HG03280 (cell line): ENCODE data around the gene BRWD1.

Experiments
- ATAC-seq: cut with Tn5 transposase; IDR thresholded peaks from one replicate; pipeline ENCODE4 v1.9.1; 2021; ENCODE audit warnings: mild to moderate bottlenecking, moderate library complexity; ENCODE audit not compliant: unreplicated experiment

Gene BRWD1

GRCh38 chr21:39330001-39330400, 16.6 kb upstream of the BRWD1 start:
- ATAC-seq = no peak

DNA sequence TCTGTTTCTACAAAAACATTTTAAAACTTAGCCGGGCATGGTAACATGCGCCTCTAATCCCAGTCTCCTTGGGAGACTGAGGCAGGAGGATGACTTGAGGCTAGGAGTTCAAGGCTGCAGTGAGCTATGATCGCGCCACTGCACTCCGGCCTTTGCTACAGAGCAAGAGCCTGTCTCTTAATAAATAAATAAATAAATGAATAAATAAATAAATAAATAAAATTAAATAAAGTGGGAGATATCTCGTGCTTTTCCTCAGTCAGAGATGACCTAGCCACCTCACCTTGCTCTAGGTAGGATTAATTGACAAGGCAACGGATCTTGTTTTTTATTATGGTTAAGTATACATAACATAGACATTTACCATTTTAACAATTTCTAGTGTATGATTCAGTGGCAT, 14.3 kb upstream of the BRWD1 start:
- ATAC-seq = no peak

- ATAC-seq = no peak
Observed at GRCh38 chr21:39326607-39327307, 13.3 kb upstream of the BRWD1 start.

DNA sequence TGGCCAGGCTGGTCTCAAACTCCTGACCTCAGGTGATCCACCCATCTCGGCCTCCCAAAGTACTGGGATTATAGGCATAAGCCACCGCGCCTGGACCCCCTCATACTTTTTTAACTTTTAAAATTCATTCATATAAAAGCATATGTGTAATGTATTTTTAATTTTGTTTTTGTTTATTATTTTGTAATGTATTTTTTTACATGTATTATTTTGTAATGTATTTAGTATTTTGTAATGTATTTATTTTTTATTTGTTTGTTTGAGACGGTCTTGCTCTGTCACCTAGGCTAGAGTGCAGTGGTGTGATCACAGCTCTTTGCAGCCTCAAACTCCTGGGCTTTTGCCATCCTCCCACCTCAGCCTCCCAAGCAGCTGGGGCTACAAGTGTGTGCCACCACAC, 12.0 kb upstream of the BRWD1 start:
- no peak for ATAC-seq

GRCh38 chr21:39321424-39321823, 8.0 kb upstream of the BRWD1 start:
- ATAC-seq = no peak

GRCh38 chr21:39319814-39320332, 6.4 kb upstream of the BRWD1 start:
- ATAC-seq = no peak

GRCh38 chr21:39319251-39319756, 5.9 kb upstream of the BRWD1 start:
- ATAC-seq = no peak

GRCh38 chr21:39318091-39318959, 4.9 kb upstream of the BRWD1 start:
- no peak for ATAC-seq

DNA sequence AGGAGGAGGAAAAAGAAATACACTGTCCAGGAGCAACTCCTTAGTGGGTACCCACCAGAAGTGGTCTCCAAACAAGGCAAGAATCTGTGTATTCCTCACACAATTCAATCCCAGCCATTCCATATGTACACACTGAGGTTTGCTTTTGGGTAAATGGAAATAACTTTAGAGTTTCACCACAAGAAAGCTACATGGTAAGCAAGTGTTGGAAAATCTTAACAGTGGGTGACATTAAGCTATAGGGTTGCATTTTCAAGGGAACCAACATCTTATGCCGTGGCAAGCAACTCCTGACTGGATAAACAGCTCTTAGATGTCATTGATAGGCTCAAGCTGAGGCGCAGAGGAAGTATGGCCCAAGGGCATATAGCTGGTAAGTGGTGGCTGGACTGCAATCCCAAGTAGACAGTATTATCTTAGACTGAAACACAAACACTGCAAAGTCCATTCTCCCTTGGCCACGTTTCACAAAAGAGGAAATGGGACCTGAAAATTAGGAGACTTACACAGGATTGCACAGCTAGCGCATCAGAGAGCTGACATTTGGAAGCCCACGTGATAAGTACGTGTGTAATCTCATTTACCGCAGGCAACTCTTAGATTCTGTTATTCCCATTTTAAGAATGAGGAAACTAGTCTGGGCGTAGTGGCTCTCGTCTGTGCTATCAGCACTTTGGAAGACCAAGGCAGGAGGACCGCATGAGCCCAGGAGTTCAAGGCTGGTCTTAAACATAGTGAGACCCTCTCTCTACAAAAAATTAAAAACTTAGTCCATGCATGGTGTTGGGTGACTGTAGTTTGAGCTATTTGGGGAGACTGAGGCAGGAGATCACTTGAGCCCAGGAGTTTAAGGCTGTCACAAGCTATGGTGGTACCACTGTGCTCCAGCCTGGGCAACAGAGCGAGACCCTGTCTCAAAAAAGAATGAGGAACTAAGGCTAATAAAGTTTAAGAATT, 4.0 kb upstream of the BRWD1 start:
- no peak for ATAC-seq

GRCh38 chr21:39316729-39317128, 3.3 kb upstream of the BRWD1 start:
- ATAC-seq = no peak

GRCh38 chr21:39315603-39316445, 2.4 kb upstream of the BRWD1 start:
- no peak for ATAC-seq

DNA sequence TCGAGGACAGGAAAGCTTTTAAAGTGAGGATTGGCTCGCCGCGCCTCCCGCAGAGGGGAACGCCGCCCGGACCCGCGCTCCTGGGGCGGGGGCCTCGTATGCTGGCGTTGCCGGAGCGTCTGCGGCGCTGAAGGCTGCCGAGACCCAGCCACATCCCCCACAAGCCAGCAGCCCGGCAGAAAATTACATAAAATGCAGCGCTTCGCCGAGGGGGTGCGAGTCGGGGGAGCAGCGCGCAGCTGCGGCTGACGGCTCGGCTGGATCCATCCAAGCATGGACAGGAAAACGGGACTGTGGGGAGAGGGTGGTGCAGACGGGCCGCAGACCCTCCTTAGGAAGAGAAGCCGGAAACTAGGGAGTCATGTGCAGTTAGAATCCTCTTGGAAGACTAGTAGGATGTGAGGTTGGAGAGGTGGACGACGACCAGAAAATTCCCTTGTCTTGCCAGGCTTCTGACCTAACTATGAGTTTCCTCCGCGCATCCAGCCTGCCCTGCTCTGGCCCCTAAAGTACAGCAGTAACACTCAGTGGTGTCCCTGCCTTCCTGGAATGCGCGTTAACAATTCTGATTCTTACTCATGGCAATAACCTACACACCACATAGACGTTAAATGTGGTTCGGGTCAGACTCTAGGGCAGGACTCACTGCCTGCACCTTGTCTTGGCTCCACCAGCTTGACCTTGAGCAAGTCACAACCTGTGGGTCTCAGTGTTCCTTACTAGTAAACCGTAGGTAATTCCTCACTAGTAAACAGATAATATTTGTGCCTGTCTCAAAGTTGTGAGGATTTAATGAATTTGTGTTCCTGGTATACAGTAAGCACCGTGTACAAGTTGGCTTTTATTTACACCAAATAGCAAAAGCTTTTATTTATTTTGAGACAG, 953 bp upstream of the BRWD1 start:
- peak; percentile 10 for ATAC-seq

- ATAC-seq = peak; percentile 12
Observed at GRCh38 chr21:39313042-39313570, 326 bp downstream of the BRWD1 start.

GRCh38 chr21:39312112-39313041, 1.1 kb downstream of the BRWD1 start:
- peak; percentile 79 for ATAC-seq

DNA sequence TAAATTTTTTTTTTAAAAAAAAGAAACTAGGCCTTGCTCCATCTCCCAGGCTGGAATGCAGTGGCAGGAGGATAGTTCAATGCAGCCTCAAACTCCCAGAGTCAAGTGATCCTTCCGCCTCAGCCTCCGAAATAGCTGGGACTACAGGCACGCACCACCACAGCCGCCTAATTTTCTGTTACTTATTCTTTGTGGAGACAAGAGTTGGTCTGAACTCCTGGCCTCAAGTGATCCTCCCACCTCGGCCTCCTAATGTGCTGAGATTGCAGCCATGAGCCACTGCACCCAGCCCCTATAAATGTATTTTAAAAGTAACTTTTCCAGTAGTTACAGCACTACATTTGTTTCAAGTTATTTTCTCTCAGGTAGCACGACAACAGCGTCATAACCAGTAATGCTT, 2.3 kb downstream of the BRWD1 start:
- ATAC-seq = no peak

DNA sequence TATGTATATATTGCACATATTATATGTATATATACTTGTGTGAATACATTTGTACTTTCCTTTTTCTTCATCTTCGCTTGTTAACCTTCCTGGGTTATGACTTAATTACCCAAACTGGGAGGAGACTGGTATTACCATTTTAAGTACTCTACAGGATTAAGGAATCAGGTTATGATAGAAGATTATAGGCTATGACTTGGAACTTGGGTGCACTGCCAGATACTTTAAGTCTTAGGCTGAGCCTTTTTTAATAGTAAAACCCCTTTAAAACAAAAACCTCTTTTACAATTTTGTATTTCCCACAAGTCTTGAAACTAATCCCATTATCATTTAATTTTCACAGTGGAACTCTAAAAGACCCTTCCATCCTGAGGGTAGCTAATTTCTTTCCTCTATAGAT, 6.0 kb downstream of the BRWD1 start:
- ATAC-seq = no peak

DNA sequence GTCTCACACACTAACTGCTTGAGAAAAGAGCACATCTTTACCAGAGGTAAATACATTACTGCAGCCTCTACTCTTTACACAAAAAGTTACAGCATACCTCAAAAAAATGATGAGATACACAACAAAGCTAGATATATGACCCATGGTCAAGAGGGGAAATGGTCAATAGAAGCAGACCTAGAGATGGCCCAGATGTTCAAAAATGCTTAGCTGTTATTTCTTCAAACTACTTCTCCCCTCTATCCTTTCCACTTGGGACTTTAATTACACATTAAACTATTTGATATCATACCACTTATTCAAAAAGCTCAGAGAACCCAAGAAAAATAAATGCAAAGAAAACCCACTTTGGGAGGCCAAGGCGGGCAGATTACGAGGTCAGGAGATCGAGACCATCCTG, 12.8 kb downstream of the BRWD1 start:
- no peak for ATAC-seq

- no peak for ATAC-seq
Observed at GRCh38 chr21:39296891-39297290, 16.5 kb downstream of the BRWD1 start.
